K562 (cell line): Measurements from ENCODE around the gene CNTN5. TPM values are rescaled to one million over a fixed set of nuclear protein-coding genes. Genes with fewer than 3 reads are reported as not detected.

ENCODE experiments used
- ATAC-seq: fragments of 200-7000 bp; cut with Tn5 transposase; 3 replicates; pipeline ENCODE4 v1.9.1; 2020; ENCODE audit warnings: moderate library complexity
- BruUV-seq: library from RNA; stranded (reverse); fragments of 400-500 nt; replicated peaks from 2 replicates; lab custom pipeline; 2021; lab: Mats Ljungman, UMichigan
- CTCF ChIA-PET: fragments of 300-600 bp; formaldehyde crosslinking; extraction: SDS; loops from one replicate; lab custom pipeline; 2021; ENCODE audit warnings: low intra/inter-chr PET ratio; lab: Yijun Ruan, JAX
- POLR2A ChIA-PET: fragments of 300-600, 350-650 bp; sonication (Branson Sonifier 250); formaldehyde crosslinking; extraction: SDS; loops from one replicate; lab custom pipeline; 2021; ENCODE audit warnings: antibody characterized with exemption, inconsistent platforms; lab: Yijun Ruan, JAX
- DNase-seq, 4 experiments: peaks; one replicate each; pipeline versions ENCODE4 v3.0.0 to v3.0.0-alpha.2; 2011 to 2018; ENCODE audit warnings: low spot score in 3 of 4, mixed read lengths in 3 of 4; ENCODE audit errors: extremely low read depth in 1 of 4
- FAIRE-seq: peaks from 2 replicates; lab custom pipeline; 2011; peaks lifted over from hg19 to GRCh38; lab: Jason Lieb, UNC
- H2AFZ ChIP-seq: 2 replicates; pipeline ENCODE4 v1.6.0; 2011; ENCODE audit warnings: low read depth, low read length, control low read depth, inconsistent platforms
- H3K27ac ChIP-seq: fragments of 200-600 bp; 3 replicates; pipeline ENCODE4 v1.8.0; 2011; ENCODE audit warnings: low read depth, mild to moderate bottlenecking, control low read depth, inconsistent platforms, low read length, moderate library complexity, mixed read lengths; ENCODE audit errors: extremely low read depth
- H3K27me3 ChIP-seq, 2 experiments: fragments of 300-600 bp in 1 of 2; 2 replicates in 1 of 2; 3 replicates in 1 of 2; pipeline versions ENCODE4 v1.6.0 to v1.8.0; 2011; ENCODE audit warnings: inconsistent platforms in 2 of 2, low read length in 2 of 2, mild to moderate bottlenecking in 1 of 2, mixed read lengths in 1 of 2, moderate library complexity in 1 of 2; ENCODE audit not compliant: control insufficient read depth in 2 of 2, insufficient read depth in 2 of 2
- H3K36me3 ChIP-seq: fragments of 300-600 bp; 3 replicates; pipeline ENCODE4 v1.8.0; 2011; ENCODE audit warnings: mild to moderate bottlenecking, low read length, inconsistent platforms; ENCODE audit not compliant: control insufficient read depth, insufficient read depth
- H3K4me1 ChIP-seq, 2 experiments: fragments of 200-600 bp in 1 of 2; replicated peaks in 1 of 2; 2 replicates in 1 of 2; 3 replicates in 1 of 2; pipeline versions ENCODE4 v1.5.1 to v1.8.0; 2011; ENCODE audit warnings: inconsistent platforms in 2 of 2, low read length in 2 of 2, mild to moderate bottlenecking in 1 of 2, mixed read lengths in 1 of 2, moderate library complexity in 1 of 2; ENCODE audit not compliant: control insufficient read depth in 2 of 2, insufficient read depth in 2 of 2
- H3K4me2 ChIP-seq: 2 replicates; pipeline ENCODE4 v1.6.1; 2011; ENCODE audit warnings: low read length, control low read depth, inconsistent platforms, mixed read lengths; ENCODE audit not compliant: insufficient read depth
- H3K4me3 ChIP-seq: fragments of 200-600 bp; sonication (generic), shearing (Covaris generic); 2 replicates; pipeline ENCODE4 v1.5.1; 2016; ENCODE audit warnings: control low read depth, inconsistent platforms
- H3K79me2 ChIP-seq: fragments of 200-600 bp; 3 replicates; pipeline ENCODE4 v1.8.0; 2011; ENCODE audit warnings: low read length, inconsistent platforms; ENCODE audit not compliant: control insufficient read depth, insufficient read depth
- H3K9ac ChIP-seq, 2 experiments: 2 replicates each; pipeline versions ENCODE4 v1.6.0 to v1.6.1; 2011; ENCODE audit warnings: low read depth in 2 of 2, low read length in 2 of 2, control low read depth in 1 of 2, inconsistent platforms in 1 of 2, mild to moderate bottlenecking in 1 of 2, mixed read lengths in 1 of 2; ENCODE audit not compliant: insufficient read depth in 1 of 2
- H3K9me1 ChIP-seq: one replicate; pipeline ENCODE4 v1.6.0; 2011; ENCODE audit warnings: inconsistent platforms, mild to moderate bottlenecking, low read length, moderate library complexity; ENCODE audit not compliant: control insufficient read depth, insufficient read depth
- H3K9me3 ChIP-seq: replicated peaks from 2 replicates; pipeline ENCODE4 v1.5.1; 2011; ENCODE audit warnings: low read depth, low read length, inconsistent platforms; ENCODE audit not compliant: control insufficient read depth, insufficient read depth
- H4K20me1 ChIP-seq: replicated peaks from 2 replicates; pipeline ENCODE4 v1.6.1; 2011; ENCODE audit warnings: low read length, inconsistent platforms, mixed read lengths; ENCODE audit not compliant: control insufficient read depth, insufficient read depth
- ARHGAP35 ChIP-seq: fragments of 450-650 bp; IDR thresholded peaks from 2 replicates; pipeline ENCODE4 v1.6.1; 2018; ENCODE audit not compliant: partially characterized antibody
- BRD9 ChIP-seq: fragments of 450-650 bp; IDR thresholded peaks from 2 replicates; pipeline ENCODE4 v1.6.1; 2018; ENCODE audit warnings: low read depth; ENCODE audit not compliant: partially characterized antibody
- HNRNPLL ChIP-seq: fragments of 200-400 bp; formaldehyde crosslinking; IDR thresholded peaks from 2 replicates; pipeline ENCODE4 v1.6.1; 2017; ENCODE audit warnings: low read length, low read depth, mild to moderate bottlenecking; ENCODE audit not compliant: poor library complexity, severe bottlenecking
- MECOM ChIP-seq: fragments of 250-450 bp; sonication (Bioruptor Pico); IDR thresholded peaks from 2 replicates; pipeline ENCODE4 v1.8.0; 2022; ENCODE audit warnings: inconsistent platforms
- NCOA4 ChIP-seq: fragments of 450-650 bp; IDR thresholded peaks from 2 replicates; pipeline ENCODE4 v1.6.1; 2018; ENCODE audit warnings: mild to moderate bottlenecking; ENCODE audit not compliant: partially characterized antibody
- NFE2L1 ChIP-seq: fragments of 450-650 bp; IDR thresholded peaks from 2 replicates; pipeline ENCODE4 v1.6.1; 2016; ENCODE audit warnings: missing genetic modification characterization, low read depth, mild to moderate bottlenecking, missing compliant biosample characterization, moderate library complexity, borderline replicate concordance
- PTTG1 ChIP-seq: fragments of 450-650 bp; IDR thresholded peaks from 2 replicates; pipeline ENCODE4 v1.6.1; 2016; ENCODE audit warnings: low read depth, mild to moderate bottlenecking, missing genetic modification characterization, missing compliant biosample characterization
- SMC3 ChIP-seq: conservative IDR thresholded peaks from 2 replicates; pipeline ENCODE4 v1.6.1; 2011; ENCODE audit warnings: low read depth, low read length, improper control_type of control experiment; ENCODE audit not compliant: insufficient read depth
- WGBS: fragments of 100-300 bp; shearing (Covaris generic); methylation state at CpG from one replicate; pipeline ENCODE4 v1.1.6; 2016; ENCODE audit warnings: low coverage, mixed read lengths; ENCODE audit not compliant: insufficient coverage; ENCODE audit errors: missing lambda C conversion rate; 5-methylcytosine and 5-hydroxymethylcytosine counted together
- in situ Hi-C: fragments of 300-500 bp; cut with MboI; formaldehyde crosslinking; loops from 4 replicates; pipeline ENCODE4 v1.15.0; 2018; ENCODE audit warnings: inconsistent platforms, mixed read lengths
- intact Hi-C: fragments of 100-400 bp; cut with micrococcal nuclease; formaldehyde crosslinking; loops from 2 replicates; pipeline ENCODE4 v1.14.2; 2022
- polyA plus RNA-seq, 8 experiments: library from polyadenylated mRNA; depleted of rRNA in 4 of 8; stranded (reverse) in 5 of 8; unstranded in 3 of 8; fragments of >200 nt; fragmentation: Nextera tagmentation in 2 of 8; fragmentation: Illumina TruSeq in 1 of 8; extraction: Ambion mirVana in 2 of 8; extraction: Trizol in 1 of 8; gene quantifications; 2 replicates each; pipeline versions ENCODE4 v1.2.1 to v1.2.3, GENCODE V29; 2011 to 2014; ENCODE audit warnings: inconsistent platforms in 1 of 8, missing spikeins in 1 of 8
- total RNA-seq, 7 experiments: library from RNA; depleted of rRNA in 6 of 7; stranded (reverse); fragments of >200 nt in 6 of 7; fragmentation: Illumina TruSeq in 2 of 7; extraction: Trizol in 2 of 7; gene quantifications; 2 replicates each; pipeline versions ENCODE4 v1.2.1 to v1.2.3, GENCODE V29; 2011 to 2021; ENCODE audit warnings: low replicate concordance in 1 of 7
- TF ChIP-seq, protein P1 (sequence below): IDR thresholded peaks from 3 replicates; pipeline ENCODE4 v1.6.1; 2011; ENCODE audit warnings: borderline replicate concordance, mild to moderate bottlenecking; ENCODE audit not compliant: insufficient read length, insufficient read depth
- TF ChIP-seq, protein P2 (sequence below): fragments of 450-650 bp; conservative IDR thresholded peaks from 2 replicates; pipeline ENCODE4 v1.6.1; 2016; ENCODE audit warnings: missing genetic modification characterization, low read depth, mild to moderate bottlenecking, missing compliant biosample characterization, moderate library complexity

Gene CNTN5
- total and polyA plus RNA-seq, 9 of the 15 experiments (the other 6 are each of a cell fraction or from before 2014, with no cell fraction given), result 0.03 TPM; not detected in 8

DNA sequence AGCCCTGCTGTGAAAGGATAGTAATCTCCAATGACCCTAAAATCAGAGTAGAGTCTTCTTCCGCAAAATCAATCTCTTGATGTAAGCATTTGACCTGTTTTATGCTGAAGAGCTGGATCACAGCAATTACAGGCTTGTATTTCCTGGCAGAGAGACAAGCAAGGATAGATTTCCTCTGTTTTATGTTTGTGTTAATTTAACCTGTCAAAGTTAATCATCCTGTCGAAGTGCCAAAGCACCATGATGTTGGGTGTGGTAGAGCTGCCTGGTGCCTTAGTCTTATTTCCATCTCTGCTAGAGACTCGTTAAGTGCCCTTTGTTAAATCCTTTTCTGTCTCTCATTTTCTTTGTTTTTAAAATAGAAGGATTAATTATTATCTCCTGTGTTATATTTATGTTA, 248.1 kb downstream of the CNTN5 start:
- no peaks in the 10 kb centered on the region for H3K9me1 ChIP-seq
- 2% methylated on average over 3 of the region's 3 CpGs for WGBS
- H4K20me1 ChIP-seq, result no peaks in the 10 kb centered on the region
- DNase-seq (no peak), ATAC-seq (no peak), FAIRE-seq (no peak)
- no peak overlapping the region for H3K9ac ChIP-seq
- H3K4me1 ChIP-seq, result no peaks in the 10 kb centered on the region
- TF ChIP-seq, protein P1, sequence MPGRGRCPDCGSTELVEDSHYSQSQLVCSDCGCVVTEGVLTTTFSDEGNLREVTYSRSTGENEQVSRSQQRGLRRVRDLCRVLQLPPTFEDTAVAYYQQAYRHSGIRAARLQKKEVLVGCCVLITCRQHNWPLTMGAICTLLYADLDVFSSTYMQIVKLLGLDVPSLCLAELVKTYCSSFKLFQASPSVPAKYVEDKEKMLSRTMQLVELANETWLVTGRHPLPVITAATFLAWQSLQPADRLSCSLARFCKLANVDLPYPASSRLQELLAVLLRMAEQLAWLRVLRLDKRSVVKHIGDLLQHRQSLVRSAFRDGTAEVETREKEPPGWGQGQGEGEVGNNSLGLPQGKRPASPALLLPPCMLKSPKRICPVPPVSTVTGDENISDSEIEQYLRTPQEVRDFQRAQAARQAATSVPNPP, result no peak
- no peak for TF ChIP-seq HNRNPLL
- intact Hi-C loops, result no loop called here
- no peaks in the 10 kb centered on the region for H3K27me3 ChIP-seq
- CTCF ChIA-PET, result no interaction called here
- in situ Hi-C loops, result no loop called here
- POLR2A ChIA-PET, result no interaction called here
- no peak overlapping the region for H3K27ac ChIP-seq
- no peak overlapping the region for H3K4me2 ChIP-seq
- H3K79me2 ChIP-seq, result no peaks in the 10 kb centered on the region
- no peak overlapping the region for H3K4me3 ChIP-seq
- H3K9me3 ChIP-seq, result no peaks in the 10 kb centered on the region
- no TSS peak for BruUV-seq
- H2AFZ ChIP-seq, result no peak overlapping the region
- H3K36me3 ChIP-seq, result no peaks in the 10 kb centered on the region

DNA sequence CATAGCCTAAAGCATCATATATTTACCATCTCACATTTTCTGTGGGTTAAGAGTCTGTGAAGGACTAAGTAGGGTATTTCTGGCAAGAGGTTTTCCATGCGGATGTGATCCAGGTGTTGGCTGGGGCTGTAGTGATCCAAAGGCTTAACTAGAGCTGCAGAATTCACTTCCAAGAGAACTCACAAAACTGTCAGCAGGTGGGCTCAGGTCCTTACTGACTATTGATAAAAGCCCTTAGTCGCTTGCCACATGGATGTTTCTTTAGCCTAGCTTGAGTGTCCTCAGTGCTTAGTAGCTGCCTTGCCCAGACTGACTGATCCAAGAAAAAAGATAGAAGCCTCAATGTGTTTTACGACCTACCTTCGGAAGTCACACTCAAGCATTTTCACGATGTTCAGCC, 250.8 kb downstream of the CNTN5 start:
- intact Hi-C loops, result no loop called here
- ChIA-PET POLR2A (no interaction called here), CTCF (no interaction called here)
- FAIRE-seq (no peak), ATAC-seq (no peak), DNase-seq (no peak)
- 0% methylated on average over 5 of the region's 5 CpGs for WGBS
- Histone ChIP-seq H3K4me3 (no peak overlapping the region), H2AFZ (no peak overlapping the region), H3K9ac (no peak overlapping the region), H4K20me1 (no peaks in the 10 kb centered on the region), H3K79me2 (no peaks in the 10 kb centered on the region), H3K4me2 (no peak overlapping the region), H3K9me1 (no peaks in the 10 kb centered on the region), H3K27me3 (no peaks in the 10 kb centered on the region), H3K36me3 (no peaks in the 10 kb centered on the region), H3K27ac (no peak overlapping the region), H3K9me3 (no peaks in the 10 kb centered on the region), H3K4me1 (no peaks in the 10 kb centered on the region)
- no TSS peak for BruUV-seq
- in situ Hi-C loops, result no loop called here
- TF ChIP-seq, protein P2, sequence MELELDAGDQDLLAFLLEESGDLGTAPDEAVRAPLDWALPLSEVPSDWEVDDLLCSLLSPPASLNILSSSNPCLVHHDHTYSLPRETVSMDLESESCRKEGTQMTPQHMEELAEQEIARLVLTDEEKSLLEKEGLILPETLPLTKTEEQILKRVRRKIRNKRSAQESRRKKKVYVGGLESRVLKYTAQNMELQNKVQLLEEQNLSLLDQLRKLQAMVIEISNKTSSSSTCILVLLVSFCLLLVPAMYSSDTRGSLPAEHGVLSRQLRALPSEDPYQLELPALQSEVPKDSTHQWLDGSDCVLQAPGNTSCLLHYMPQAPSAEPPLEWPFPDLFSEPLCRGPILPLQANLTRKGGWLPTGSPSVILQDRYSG (tag), result no peak
- no peak for TF ChIP-seq PTTG1 (tag)
- TF ChIP-seq ARHGAP35, result no peak
- no peak for TF ChIP-seq MECOM
- TF ChIP-seq BRD9, result no peak
- TF ChIP-seq SMC3, result no peak
- TF ChIP-seq NFE2L1 (tag), result no peak
- TF ChIP-seq NCOA4, result no peak
